Stimulated activated CD8-positive, alpha-beta memory T cell treated with anti-CD3 and anti-CD28 coated beads, Interleukin-4, amount 100 ng/mL, for 24 hours (primary cell): ENCODE data around the gene MS4A6A.
"Not testable (repeated sequence)": the region's sequence is repeated elsewhere in the genome, so short reads cannot be mapped to it uniquely, and the experiment has no call there.

Experiments used
- DNase-seq: peaks from one replicate; pipeline ENCODE4 v3.0.0-alpha.2; 2020; ENCODE audit warnings: low read depth

Gene MS4A6A

GRCh38 chr11:60183591-60184205 lies 815 bp upstream of the MS4A6A start:
- no peak for DNase-seq

- no peak for DNase-seq
Observed at GRCh38 chr11:60175860-60176275, 7.0 kb downstream of the MS4A6A start.

GRCh38 chr11:60172011-60172410 lies 10.9 kb downstream of the MS4A6A start:
- DNase-seq = no peak

- DNase-seq = no peak
Observed at GRCh38 chr11:60170566-60170965, 12.3 kb downstream of the MS4A6A start.

- DNase-seq = no peak
Observed at GRCh38 chr11:60169264-60169915, 13.5 kb downstream of the MS4A6A start.

- DNase-seq = no peak
Observed at GRCh38 chr11:60168306-60168705, 14.6 kb downstream of the MS4A6A start.

GRCh38 chr11:60165951-60166350 lies 16.9 kb downstream of the MS4A6A start:
- no peak for DNase-seq

GRCh38 chr11:60165538-60165937 lies 17.3 kb downstream of the MS4A6A start:
- no peak for DNase-seq

GRCh38 chr11:60164550-60165075 lies 18.3 kb downstream of the MS4A6A start:
- no peak for DNase-seq

GRCh38 chr11:60161766-60162165 lies 21.1 kb downstream of the MS4A6A start:
- no peak for DNase-seq

GRCh38 chr11:60161107-60161506 lies 21.8 kb downstream of the MS4A6A start:
- DNase-seq = no peak

- DNase-seq = no peak
Observed at GRCh38 chr11:60159868-60160267, 23.0 kb downstream of the MS4A6A start.

GRCh38 chr11:60159284-60159683 lies 23.6 kb downstream of the MS4A6A start:
- no peak for DNase-seq

- DNase-seq = no peak
Observed at GRCh38 chr11:60158636-60159035, 24.2 kb downstream of the MS4A6A start.

GRCh38 chr11:60155931-60156330 lies 27.0 kb downstream of the MS4A6A start:
- no peak for DNase-seq

GRCh38 chr11:60152727-60153126 lies 30.2 kb downstream of the MS4A6A start:
- DNase-seq = not testable (repeated sequence)

GRCh38 chr11:60150279-60150678 lies 32.6 kb downstream of the MS4A6A start:
- DNase-seq = no peak

- no peak for DNase-seq
Observed at GRCh38 chr11:60145677-60146076, 37.2 kb downstream of the MS4A6A start.

- DNase-seq = no peak
Observed at GRCh38 chr11:60143768-60144167, 39.1 kb downstream of the MS4A6A start.

GRCh38 chr11:60133917-60134316 lies 49.0 kb downstream of the MS4A6A start:
- no peak for DNase-seq

- DNase-seq = no peak
Observed at GRCh38 chr11:60131912-60132311, 51.0 kb downstream of the MS4A6A start.

- no peak for DNase-seq
Observed at GRCh38 chr11:60130496-60130895, 52.4 kb downstream of the MS4A6A start.

- no peak for DNase-seq
Observed at GRCh38 chr11:60129853-60130252, 53.0 kb downstream of the MS4A6A start.

- DNase-seq = not testable (repeated sequence)
Observed at GRCh38 chr11:60128866-60129265, 54.0 kb downstream of the MS4A6A start.
